ENCODE measurements around the gene COPE. TPM values are rescaled to one million over a fixed set of nuclear protein-coding genes. Genes with fewer than 3 reads are reported as not detected.

COPE gene
- total RNA-seq, 2 experiments from 2014 or later, result 217 to 220 TPM

- no peak overlapping the region for H3K4me3 Mint-ChIP-seq
- ChIA-PET CTCF (no interaction called here), POLR2A (no interaction called here)
- intact Hi-C loops (cut with micrococcal nuclease), result no loop called here
- no peaks in the 10 kb centered on the region for H3K27me3 Mint-ChIP-seq
- no peaks in the 10 kb centered on the region for H3K4me1 Mint-ChIP-seq (ENCODE audit: low read depth)
- no peaks in the 10 kb centered on the region for H3K36me3 Mint-ChIP-seq
- no peaks in the 10 kb centered on the region for H3K9me3 Mint-ChIP-seq
- DNase-seq, result no peak
- no peak overlapping the region for H3K27ac Mint-ChIP-seq
Measured at GRCh38 chr19:18948976-18949356, 29.8 kb upstream of the COPE start.

GRCh38 chr19:18948075-18948975, 29.1 kb upstream of the COPE start:
- Mint-ChIP-seq H3K27ac (no peak overlapping the region), H3K27me3 (no peaks in the 10 kb centered on the region), H3K4me3 (no peak overlapping the region), H3K9me3 (no peaks in the 10 kb centered on the region), H3K36me3 (no peaks in the 10 kb centered on the region), H3K4me1 (ENCODE audit: low read depth) (no peaks in the 10 kb centered on the region)
- intact Hi-C loops (cut with micrococcal nuclease), result no loop called here
- DNase-seq, result no peak
- POLR2A ChIA-PET, result no interaction called here
- CTCF ChIA-PET, result no interaction called here

GRCh38 chr19:18946918-18947317, 27.7 kb upstream of the COPE start:
- no peak overlapping the region for H3K27ac Mint-ChIP-seq
- no peak for DNase-seq

GRCh38 chr19:18946335-18946734, 27.1 kb upstream of the COPE start:
- intact Hi-C loops (cut with micrococcal nuclease), result no loop called here
- Mint-ChIP-seq H3K9me3 (no peaks in the 10 kb centered on the region), H3K27me3 (peaks cover 9% of the 10 kb centered on the region), H3K4me1 (ENCODE audit: low read depth) (no peaks in the 10 kb centered on the region), H3K36me3 (no peaks in the 10 kb centered on the region), H3K4me3 (no peak overlapping the region), H3K27ac (no peak overlapping the region)
- DNase-seq, result no peak
- POLR2A ChIA-PET, result interaction anchor here (0.6 kb wide), 1 partner anchor 506 kb away, joined by 4 read pairs; no protein-coding TSS in a partner anchor
- CTCF ChIA-PET, result no interaction called here

More at GRCh38 chr19:18946918-18947317, 27.7 kb upstream of the COPE start:
- CTCF ChIA-PET, result no interaction called here
- POLR2A ChIA-PET, result interaction anchor here (0.7 kb wide), 1 partner anchor 380 kb away, joined by 3 read pairs; no protein-coding TSS in a partner anchor
- Mint-ChIP-seq H3K4me3 (no peak overlapping the region), H3K27me3 (peaks cover 5% of the 10 kb centered on the region), H3K36me3 (no peaks in the 10 kb centered on the region), H3K9me3 (no peaks in the 10 kb centered on the region), H3K4me1 (ENCODE audit: low read depth) (no peaks in the 10 kb centered on the region)
- intact Hi-C loops (cut with micrococcal nuclease), result no loop called here

GRCh38 chr19:18945297-18945696, 26.1 kb upstream of the COPE start:
- Mint-ChIP-seq H3K4me3 (no peak overlapping the region), H3K27ac (no peak overlapping the region), H3K36me3 (no peaks in the 10 kb centered on the region), H3K4me1 (ENCODE audit: low read depth) (peaks cover 2% of the 10 kb centered on the region), H3K27me3 (peaks cover 12% of the 10 kb centered on the region), H3K9me3 (no peaks in the 10 kb centered on the region)
- intact Hi-C loops (cut with micrococcal nuclease), result no loop called here
- no peak for DNase-seq
- ChIA-PET POLR2A (no interaction called here), CTCF (no interaction called here)

- ChIA-PET POLR2A (no interaction called here), CTCF (interaction anchor here (1.0 kb wide), 1 partner anchor 120 kb away, joined by 3 read pairs; no protein-coding TSS in a partner anchor)
- peaks cover 3% of the 10 kb centered on the region for H3K4me1 Mint-ChIP-seq (ENCODE audit: low read depth)
- no peak overlapping the region for H3K4me3 Mint-ChIP-seq
- no peak for DNase-seq
- no peaks in the 10 kb centered on the region for H3K36me3 Mint-ChIP-seq
- H3K27ac Mint-ChIP-seq, result no peak overlapping the region
- H3K27me3 Mint-ChIP-seq, result peaks cover 19% of the 10 kb centered on the region
- no peaks in the 10 kb centered on the region for H3K9me3 Mint-ChIP-seq
- intact Hi-C loops (cut with micrococcal nuclease), result no loop called here
Measured at GRCh38 chr19:18943465-18943864, 24.3 kb upstream of the COPE start.

GRCh38 chr19:18942692-18943091, 23.5 kb upstream of the COPE start:
- no peaks in the 10 kb centered on the region for H3K36me3 Mint-ChIP-seq
- peaks cover 19% of the 10 kb centered on the region for H3K27me3 Mint-ChIP-seq
- H3K4me1 Mint-ChIP-seq (ENCODE audit: low read depth), result peaks cover 3% of the 10 kb centered on the region
- no peak overlapping the region for H3K27ac Mint-ChIP-seq
- DNase-seq, result no peak
- H3K4me3 Mint-ChIP-seq, result no peak overlapping the region
- intact Hi-C loops (cut with micrococcal nuclease), result no loop called here
- POLR2A ChIA-PET, result no interaction called here
- CTCF ChIA-PET, result no interaction called here
- no peaks in the 10 kb centered on the region for H3K9me3 Mint-ChIP-seq

GRCh38 chr19:18941628-18942354, 22.6 kb upstream of the COPE start:
- Mint-ChIP-seq H3K36me3 (no peaks in the 10 kb centered on the region), H3K27me3 (peaks cover 19% of the 10 kb centered on the region), H3K9me3 (no peaks in the 10 kb centered on the region), H3K4me1 (ENCODE audit: low read depth) (peaks cover 3% of the 10 kb centered on the region), H3K27ac (no peak overlapping the region), H3K4me3 (peak overlapping the region; percentile 4)
- ChIA-PET CTCF (no interaction called here), POLR2A (no interaction called here)
- intact Hi-C loops (cut with micrococcal nuclease), result no loop called here
- DNase-seq, result no peak

- CTCF ChIA-PET, result no interaction called here
- POLR2A ChIA-PET, result no interaction called here
Measured at GRCh38 chr19:18940769-18941627, 21.8 kb upstream of the COPE start, which contains the start of gene HOMER3. Gene HOMER3, minus strand, starts transcription at chr19:18941217. Its CDS starts 2,235 bp downstream, at chr19:18938982.

GRCh38 chr19:18939922-18940768, 21.0 kb upstream of the COPE start:
- no peak overlapping the region for H3K4me3 Mint-ChIP-seq
- no peak overlapping the region for H3K27ac Mint-ChIP-seq
- POLR2A ChIA-PET, result no interaction called here
- H3K4me1 Mint-ChIP-seq (ENCODE audit: low read depth), result peaks cover 3% of the 10 kb centered on the region
- peak; percentile 36 for DNase-seq
- no peaks in the 10 kb centered on the region for H3K9me3 Mint-ChIP-seq
- intact Hi-C loops (cut with micrococcal nuclease), result no loop called here
- H3K27me3 Mint-ChIP-seq, result peaks cover 19% of the 10 kb centered on the region
- CTCF ChIA-PET, result interaction anchor here (0.8 to 1.3 kb wide), 2 partner anchors 21 to 84 kb away, joined by 3 to 4 read pairs; partner anchors contain the start of gene COPE
- no peaks in the 10 kb centered on the region for H3K36me3 Mint-ChIP-seq

More at GRCh38 chr19:18940769-18941627, 21.8 kb upstream of the COPE start, which contains the start of gene HOMER3:
- H3K4me3 Mint-ChIP-seq, result peak within 1 kb of the TSS; percentile 4
- H3K27ac Mint-ChIP-seq, result no peak within 1 kb of the TSS
- no peaks in the 10 kb centered on the region for H3K9me3 Mint-ChIP-seq
- peak; percentile 83 for DNase-seq
- H3K4me1 Mint-ChIP-seq (ENCODE audit: low read depth), result peaks cover 3% of the 10 kb centered on the region
- H3K36me3 Mint-ChIP-seq, result no peaks in the 10 kb centered on the region
- peaks cover 19% of the 10 kb centered on the region for H3K27me3 Mint-ChIP-seq
- intact Hi-C loops (cut with micrococcal nuclease), result no loop called here

GRCh38 chr19:18939163-18939562, 20.0 kb upstream of the COPE start:
- H3K27me3 Mint-ChIP-seq, result peaks cover 21% of the 10 kb centered on the region
- intact Hi-C loops (cut with micrococcal nuclease), result no loop called here
- ChIA-PET POLR2A (no interaction called here), CTCF (interaction anchor here (1.3 kb wide), 1 partner anchor 20 kb away, joined by 4 read pairs; the partner anchor contains the start of gene COPE)
- no peaks in the 10 kb centered on the region for H3K9me3 Mint-ChIP-seq
- no peak overlapping the region for H3K4me3 Mint-ChIP-seq
- DNase-seq, result no peak
- no peaks in the 10 kb centered on the region for H3K36me3 Mint-ChIP-seq
- H3K4me1 Mint-ChIP-seq (ENCODE audit: low read depth), result peaks cover 3% of the 10 kb centered on the region
- H3K27ac Mint-ChIP-seq, result no peak overlapping the region

All from activated CD4-positive, alpha-beta memory T cell treated with anti-CD3 and anti-CD28 coated beads for 36 hours (primary cell).